GM21619 (cell line): ENCODE data around the gene IFITM5.
"Not testable (repeated sequence)": the region's sequence is repeated elsewhere in the genome, so short reads cannot be mapped to it uniquely, and the experiment has no call there.

Experiments used
- ATAC-seq: cut with Tn5 transposase; IDR thresholded peaks from one replicate; pipeline ENCODE4 v1.9.1; 2021; ENCODE audit not compliant: unreplicated experiment

Gene IFITM5

DNA sequence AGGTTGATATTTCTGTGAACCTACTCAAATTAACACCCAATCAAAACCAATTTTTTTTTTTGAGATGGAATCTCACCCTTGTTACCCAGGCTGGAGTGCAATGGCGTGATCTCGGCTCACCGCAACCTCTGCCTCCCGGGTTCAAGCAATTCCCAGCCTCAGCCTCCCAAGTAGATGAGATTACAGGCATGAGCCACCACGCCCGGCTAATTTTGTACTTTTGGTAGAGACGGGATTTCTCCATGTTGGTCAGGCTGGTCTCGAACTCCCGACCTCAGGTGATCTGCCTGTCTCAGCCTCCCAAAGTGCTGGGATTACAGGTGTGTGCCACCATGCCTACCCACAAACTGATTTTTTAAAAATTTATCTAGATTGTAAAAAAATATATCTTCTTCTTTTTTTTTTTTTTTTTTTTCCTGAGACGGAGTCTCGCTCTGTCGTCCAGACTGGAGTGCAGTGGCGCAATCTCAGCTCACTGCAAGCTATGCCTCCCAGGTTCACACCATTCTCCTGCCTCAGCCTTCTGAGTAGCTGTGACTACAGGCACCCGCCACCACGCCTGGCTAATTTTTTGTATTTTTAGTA lies 29.3 kb upstream of the IFITM5 start:
- ATAC-seq, result not testable (repeated sequence)

- no peak for ATAC-seq
Measured at GRCh38 chr11:328012-328411, 28.7 kb upstream of the IFITM5 start.

GRCh38 chr11:327581-327923 lies 28.2 kb upstream of the IFITM5 start:
- no peak for ATAC-seq

DNA sequence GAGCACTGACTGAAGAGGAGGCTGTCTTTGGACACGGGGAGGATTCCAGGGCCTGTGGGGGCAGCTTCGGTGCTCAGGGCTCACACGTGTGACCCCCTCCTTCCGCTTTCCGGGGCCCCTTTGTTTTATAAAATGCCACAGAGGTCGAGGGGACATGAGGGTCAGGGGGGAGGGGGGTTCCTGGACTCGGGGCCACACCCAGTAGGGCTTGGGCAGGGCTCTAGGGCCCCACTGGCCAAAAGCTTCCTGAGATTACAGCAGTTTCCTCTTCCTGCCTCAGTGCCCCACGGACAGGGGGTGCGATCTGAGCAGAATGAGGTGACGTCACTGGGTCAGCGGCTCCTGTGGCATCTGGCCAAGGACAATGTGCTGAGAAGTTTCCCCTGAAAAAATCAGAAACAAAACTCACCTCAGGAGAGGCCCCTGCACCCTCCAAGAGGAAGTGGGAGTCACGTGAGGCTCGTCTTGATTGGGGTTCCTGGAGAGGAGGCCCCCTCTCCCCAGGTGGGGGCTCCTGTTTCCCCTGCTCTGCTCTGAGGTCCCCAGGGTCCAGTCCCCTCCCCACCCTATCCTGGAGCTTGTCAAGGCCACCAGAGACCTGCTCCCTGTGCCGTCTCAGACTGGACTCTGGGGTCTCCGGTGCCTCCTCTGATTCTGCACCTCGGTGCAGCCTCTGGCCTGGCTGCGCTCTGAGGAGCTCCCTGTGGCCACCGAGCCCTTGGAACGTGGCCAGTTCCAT lies 27.7 kb upstream of the IFITM5 start:
- peak; percentile 65 for ATAC-seq

DNA sequence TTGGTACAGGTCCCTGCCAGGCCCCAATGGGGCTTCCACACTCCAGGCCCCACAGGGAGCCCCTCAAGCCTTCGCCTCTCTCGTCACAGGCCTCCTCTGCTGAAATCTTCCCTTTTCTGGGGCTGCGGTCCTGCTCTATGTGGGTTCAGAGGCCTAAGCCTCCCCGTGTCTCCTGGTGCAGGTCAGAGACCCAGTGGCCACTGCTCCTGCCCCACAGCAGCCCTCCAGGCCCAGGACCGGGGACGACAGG lies 27.2 kb upstream of the IFITM5 start:
- no peak for ATAC-seq

- ATAC-seq, result no peak
Measured at GRCh38 chr11:325796-326591, 26.7 kb upstream of the IFITM5 start.

GRCh38 chr11:324593-325517 lies 25.5 kb upstream of the IFITM5 start:
- not testable (repeated sequence) for ATAC-seq

DNA sequence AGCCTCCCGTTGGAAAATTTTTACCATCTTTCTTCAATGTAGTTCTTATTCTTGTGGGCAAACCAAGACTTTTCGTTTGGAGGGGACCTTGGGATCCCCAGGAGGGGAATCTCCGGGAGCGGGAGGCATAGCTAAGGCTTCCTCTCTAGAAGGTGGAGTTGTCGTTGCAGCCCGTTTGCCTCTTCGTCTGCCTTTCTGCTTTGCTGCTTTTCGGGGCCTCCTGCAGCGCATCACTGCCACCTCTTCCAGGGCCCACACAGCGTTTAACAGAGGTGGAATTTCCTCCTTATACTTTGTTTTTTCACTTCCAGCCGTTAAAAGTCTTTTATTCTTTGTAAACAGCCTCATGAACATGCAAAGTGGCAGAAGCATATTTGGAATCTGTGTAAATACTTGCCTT lies 24.8 kb upstream of the IFITM5 start:
- ATAC-seq, result no peak

- not testable (repeated sequence) for ATAC-seq
Measured at GRCh38 chr11:319888-320273, 20.6 kb upstream of the IFITM5 start.

DNA sequence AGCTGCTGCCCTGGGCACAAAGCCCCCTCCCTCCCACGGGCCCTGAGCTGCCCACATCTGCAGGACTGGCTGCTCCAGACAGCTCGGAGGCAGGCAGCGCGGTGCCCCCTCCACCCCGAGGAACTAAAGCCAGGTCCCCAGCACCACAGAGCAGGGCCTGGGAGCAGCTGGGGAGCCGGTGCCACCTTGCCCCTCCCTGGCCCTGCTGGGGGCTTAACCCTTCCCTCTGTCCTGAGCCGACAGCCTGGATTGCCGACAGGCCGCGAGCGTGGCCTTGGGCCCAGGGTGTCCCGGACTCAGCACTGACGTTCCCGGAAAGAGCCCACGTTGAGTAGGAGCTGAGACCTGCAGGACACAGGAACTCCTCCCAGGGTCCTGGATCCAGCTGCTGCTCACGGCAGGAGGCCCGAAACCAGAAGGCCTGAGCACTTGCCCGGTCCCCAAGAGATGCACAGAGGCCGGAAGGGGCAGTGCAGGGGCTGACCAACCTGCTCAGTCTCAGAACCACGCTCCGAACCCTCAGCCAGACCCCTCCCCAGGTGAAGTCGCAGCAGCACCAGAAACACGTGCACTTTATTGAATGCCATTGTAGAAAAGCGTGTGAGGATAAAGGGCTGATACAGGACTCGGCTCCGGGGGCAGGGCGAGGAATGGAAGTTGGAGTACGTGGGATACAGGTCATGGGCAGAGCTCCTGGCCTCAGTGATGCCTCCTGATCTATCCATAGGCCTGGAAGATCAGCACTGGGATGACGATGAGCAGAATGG lies 20.0 kb upstream of the IFITM5 start:
- not testable (repeated sequence) for ATAC-seq

DNA sequence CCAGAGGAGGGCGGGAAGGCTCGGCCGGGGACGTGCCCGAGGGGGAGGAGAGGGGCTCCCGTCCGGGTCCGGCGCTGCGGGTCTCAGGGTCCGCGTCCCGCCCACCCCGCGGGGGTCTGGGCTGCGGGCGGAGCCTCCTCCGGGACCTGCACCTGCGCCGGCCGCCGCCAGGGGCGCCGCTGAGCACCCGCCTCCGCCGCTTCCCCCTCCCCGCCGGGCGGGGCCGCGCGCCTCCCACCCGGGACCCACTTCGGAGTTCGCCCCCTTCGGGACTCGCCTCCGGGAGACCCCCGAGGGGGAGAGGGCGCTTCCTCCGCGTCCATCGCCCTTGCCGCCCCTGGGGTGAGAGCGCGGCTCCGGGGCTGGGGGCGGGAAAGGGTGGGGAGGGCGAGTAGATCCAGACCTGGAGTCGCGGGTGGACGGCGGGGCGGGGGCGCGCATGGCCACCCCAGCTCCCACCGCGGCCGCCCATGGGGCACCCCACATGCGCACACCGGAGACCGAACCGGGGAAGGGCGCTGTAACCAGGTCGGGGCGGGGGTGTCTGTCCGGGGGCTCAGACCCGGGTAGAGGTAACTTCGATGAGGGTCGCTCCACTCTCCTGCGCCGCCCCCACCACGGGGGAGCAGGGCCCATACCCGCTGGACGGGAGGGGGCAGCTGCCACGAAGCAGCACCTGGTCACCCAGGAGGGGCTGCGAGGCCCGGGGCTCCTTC lies 19.2 kb upstream of the IFITM5 start:
- ATAC-seq, result peak; percentile 40

- not testable (repeated sequence) for ATAC-seq
Measured at GRCh38 chr11:317668-318404, 18.5 kb upstream of the IFITM5 start.

GRCh38 chr11:316891-317301 lies 17.6 kb upstream of the IFITM5 start:
- ATAC-seq, result no peak

DNA sequence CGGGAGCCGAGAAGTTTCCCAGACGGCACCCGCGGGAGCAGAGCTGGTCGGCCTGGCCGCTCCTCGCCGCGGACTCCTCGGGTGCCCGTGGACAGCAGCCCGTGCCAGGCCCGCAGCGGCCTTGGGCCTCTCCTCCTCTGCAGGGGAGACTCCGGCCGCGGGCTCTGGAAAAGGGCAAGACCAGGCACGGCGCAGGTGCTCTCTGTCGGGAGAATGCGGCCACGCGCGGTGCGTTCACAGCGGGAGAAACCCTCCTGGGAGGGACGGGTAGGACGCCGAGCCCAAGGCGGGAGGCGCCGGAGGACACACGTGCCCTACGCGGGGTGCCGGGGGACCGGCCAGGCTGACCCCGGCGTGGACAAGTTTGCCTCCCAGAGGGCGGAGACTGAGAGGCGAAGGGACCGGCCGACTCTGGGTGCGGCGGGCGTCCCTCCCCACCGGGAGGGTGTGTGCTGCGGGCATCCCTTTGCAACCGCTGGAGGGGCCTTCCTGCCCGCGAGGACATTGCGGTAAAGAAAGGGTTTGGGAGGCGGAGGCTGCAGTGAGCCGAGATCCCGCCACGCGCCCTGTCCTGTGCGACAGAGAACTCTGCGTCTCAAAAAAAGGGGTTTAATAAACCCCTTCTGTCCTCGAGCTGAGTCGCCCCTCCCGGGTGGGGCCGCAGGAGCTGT lies 16.8 kb upstream of the IFITM5 start:
- ATAC-seq, result no peak

GRCh38 chr11:315516-315994 lies 16.2 kb upstream of the IFITM5 start:
- no peak for ATAC-seq

- ATAC-seq, result no peak
Measured at GRCh38 chr11:315051-315481, 15.7 kb upstream of the IFITM5 start.

DNA sequence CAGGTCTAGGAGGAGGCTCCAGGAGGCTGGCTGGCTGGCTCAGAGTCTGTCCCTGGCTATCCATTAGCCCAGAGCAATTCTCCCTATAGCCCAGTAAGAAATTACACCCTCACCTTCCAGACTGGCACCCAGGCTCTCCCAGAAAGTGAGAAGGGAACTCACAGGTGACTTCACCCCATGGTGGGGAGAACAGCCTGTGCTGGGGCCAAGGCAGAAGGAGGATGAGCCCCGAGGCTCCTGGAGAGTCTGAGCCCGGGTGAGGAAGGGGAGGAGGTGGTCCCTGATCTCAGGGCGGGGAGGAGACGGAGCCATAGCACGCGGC lies 15.2 kb upstream of the IFITM5 start:
- not testable (repeated sequence) for ATAC-seq

DNA sequence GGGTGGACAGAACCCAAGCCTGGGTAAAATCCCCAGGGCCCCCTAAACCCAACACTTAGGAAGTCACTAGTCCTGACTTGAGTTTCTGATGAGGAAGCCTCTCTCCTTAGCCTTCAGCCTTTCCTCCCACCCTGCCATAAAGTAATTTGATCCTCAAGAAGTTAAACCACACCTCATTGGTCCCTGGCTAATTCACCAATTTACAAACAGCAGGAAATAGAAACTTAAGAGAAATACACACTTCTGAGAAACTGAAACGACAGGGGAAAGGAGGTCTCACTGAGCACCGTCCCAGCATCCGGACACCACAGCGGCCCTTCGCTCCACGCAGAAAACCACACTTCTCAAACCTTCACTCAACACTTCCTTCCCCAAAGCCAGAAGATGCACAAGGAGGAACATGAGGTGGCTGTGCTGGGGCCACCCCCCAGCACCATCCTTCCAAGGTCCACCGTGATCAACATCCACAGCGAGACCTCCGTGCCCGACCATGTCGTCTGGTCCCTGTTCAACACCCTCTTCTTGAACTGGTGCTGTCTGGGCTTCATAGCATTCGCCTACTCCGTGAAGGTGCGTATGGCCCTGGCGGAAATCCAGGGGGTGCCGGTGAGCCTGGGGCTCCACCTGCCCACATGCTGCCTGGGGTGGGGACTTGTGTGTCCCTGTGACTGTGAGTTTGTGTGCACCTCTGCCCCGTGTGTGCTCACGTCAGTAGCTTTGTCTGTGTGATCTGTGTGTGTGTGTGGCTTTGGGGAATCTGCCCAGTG lies 14.6 kb upstream of the IFITM5 start, which contains the start of gene IFITM1:
Gene IFITM1, plus strand, starts transcription at position 254 of the 767 bp plus-strand sequence. Its CDS starts 131 bp downstream, at position 385.
- peak; percentile 36 for ATAC-seq
